CD4-positive, alpha-beta T cell treated with Interleukin-15 for 4 hours (primary cell): ENCODE measurements around the gene NDE1.
A peak's percentile ranks its signal among the peaks of the same experiment; 100 is the strongest.
"Not testable (repeated sequence)": the region's sequence is repeated elsewhere in the genome, so short reads cannot be mapped to it uniquely, and the experiment has no call there.

ENCODE experiments used
- DNase-seq: peaks from one replicate; pipeline ENCODE4 v3.0.0-alpha.2; 2020; ENCODE audit warnings: low spot score

The NDE1 gene, protein sequence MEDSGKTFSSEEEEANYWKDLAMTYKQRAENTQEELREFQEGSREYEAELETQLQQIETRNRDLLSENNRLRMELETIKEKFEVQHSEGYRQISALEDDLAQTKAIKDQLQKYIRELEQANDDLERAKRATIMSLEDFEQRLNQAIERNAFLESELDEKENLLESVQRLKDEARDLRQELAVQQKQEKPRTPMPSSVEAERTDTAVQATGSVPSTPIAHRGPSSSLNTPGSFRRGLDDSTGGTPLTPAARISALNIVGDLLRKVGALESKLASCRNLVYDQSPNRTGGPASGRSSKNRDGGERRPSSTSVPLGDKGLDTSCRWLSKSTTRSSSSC

DNA sequence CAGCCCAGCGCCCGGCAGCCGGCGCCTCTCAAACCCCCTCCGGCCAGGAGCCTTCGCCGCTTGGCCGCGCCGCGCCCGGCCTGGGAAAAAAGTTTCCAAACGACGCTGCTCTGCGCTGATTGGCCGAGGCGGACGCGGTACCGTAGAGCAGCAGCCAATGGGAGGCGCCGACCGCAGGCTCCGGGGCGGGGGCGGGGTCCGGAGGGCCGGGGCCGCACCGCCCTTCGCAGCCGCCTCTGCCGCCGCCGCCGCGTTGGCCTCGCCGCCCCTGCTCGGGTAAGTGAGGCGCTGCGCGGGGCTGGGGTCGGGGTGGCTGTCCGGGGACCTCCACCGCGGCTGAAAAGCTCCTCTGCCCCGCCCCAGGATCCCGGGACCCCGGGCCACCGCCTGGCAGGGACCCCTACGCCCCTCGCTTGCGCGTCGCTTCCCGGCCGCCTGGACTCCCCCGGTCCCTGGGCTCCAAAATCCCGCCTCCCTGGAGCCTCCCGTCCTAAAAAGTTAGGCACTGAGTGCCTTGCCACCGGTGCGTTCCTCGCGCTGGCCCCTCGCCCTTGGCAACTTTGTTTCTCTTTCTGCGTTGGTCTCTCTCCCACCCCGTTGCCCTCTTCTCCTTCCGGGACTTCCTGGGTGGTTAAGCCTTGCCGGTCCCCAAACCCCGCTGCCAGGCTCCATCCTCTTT is at the start of gene NDE1:
NDE1 (plus strand) TSS at position 227 of the 679 bp plus-strand sequence. CDS start 14,534 bp downstream, outside the sequence.
- peak; percentile 81 for DNase-seq

GRCh38 chr16:15601212-15601879 is 48.7 kb upstream of the NDE1 start:
- DNase-seq, result no peak

- no peak for DNase-seq
These were observed 47.6 kb upstream of the NDE1 start for GRCh38 chr16:15602285-15603044.

DNA sequence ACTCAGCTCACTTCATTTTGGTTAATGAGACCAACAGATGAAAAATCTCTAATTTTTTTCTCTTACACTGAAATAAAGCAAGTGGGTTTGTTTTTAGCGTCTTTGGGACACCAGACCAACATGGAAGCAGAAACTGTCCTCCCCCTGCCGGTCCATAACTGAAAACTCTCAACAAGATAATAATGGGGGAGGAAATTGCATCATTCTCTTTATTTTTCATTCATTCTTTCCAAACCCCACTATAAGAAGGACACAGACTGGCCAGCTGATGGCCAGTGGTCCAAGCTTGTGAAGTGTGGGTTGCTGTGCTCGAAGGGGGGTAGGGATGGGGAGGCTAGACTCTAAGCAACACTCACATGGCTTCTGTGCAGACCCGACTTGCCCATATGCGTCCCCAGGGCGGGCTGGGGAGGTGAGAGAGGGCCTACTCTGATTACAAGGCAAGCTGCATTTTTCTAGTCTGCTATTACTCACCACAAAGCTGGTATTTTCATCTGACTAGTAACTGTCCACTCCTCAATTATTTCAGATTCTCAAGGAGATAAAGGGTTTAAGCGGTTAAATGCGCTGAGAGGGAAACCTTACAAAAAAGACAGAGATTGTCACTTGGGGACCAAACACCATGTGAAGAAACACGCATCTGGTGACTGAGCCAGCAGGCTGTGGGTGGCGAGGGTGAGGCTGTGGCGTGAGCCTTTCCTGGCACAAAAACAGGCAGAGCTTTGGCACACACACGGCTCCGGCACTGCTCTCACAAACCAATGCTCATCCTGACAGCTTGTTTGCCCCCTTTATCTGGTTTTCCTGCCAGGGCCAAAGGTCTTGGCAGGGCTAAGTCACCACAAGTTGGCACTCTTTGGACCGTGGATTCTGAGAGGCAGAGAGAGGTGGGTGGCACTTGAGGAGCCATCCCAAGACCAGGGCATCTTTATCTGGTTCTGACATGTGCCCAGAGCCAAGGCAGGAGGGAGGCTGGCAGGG is 45.3 kb upstream of the NDE1 start:
- DNase-seq, result no peak

- no peak for DNase-seq
These were observed 44.1 kb upstream of the NDE1 start for GRCh38 chr16:15605839-15606517.

- no peak for DNase-seq
These were observed 43.4 kb upstream of the NDE1 start for GRCh38 chr16:15606518-15607220.

DNA sequence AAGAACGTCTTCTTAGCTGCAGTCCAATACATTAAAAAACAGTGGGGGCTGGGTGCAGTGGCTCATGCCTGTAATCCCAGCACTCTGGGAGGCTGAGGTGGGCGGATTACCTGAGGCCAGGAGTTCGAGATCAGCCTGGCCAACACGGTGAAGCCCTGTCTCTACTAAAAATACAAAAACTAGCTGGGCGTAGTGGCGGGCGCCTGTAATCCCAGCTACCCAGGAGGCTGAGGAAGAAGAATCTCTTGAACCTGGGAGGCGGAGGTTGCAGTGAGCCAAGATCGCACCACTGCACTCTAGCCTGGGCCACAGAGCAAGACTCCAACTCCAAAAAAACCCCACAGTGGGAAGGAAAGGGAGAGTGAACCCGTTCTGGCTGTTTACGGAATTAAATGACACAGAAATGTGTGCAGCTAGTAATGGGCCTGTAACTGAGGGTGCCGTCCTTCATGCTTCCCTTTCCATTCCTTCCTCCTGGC is 42.8 kb upstream of the NDE1 start:
- DNase-seq, result not testable (repeated sequence)

DNA sequence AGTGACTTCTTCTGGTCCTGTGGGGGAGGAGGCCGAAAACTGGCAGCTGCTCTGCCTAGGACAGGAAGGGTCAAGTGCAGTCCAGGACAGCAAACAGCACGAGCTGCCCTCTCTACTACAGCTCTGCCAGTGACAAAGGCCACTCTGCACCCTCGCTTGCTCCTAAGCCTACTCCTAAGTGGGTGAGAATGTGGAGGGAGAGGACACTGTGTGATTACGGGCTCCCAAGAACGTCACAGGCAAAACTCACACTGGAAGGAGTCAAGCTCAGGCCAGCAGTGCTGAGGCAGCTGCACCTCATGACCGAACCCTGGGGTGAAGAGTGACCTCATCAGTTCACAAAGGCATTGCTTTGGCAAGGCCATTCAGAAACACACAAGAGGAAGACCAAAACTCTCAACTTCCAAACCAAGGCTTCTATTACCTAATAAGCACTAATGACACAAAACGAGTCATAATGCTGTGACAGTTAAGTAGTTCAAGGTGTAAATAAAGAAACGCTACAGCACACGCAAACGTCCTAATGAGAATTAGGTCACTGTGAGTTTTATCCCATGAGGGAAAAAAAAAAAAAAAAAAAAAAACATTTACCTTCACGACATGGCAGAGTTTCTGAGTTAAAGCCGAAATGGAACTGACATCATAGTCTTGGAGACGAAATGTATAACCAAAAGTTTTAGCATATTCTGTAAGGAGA is 42.2 kb upstream of the NDE1 start:
- DNase-seq, result no peak

- no peak for DNase-seq
These were observed 41.4 kb upstream of the NDE1 start for GRCh38 chr16:15608398-15609285.

GRCh38 chr16:15609286-15609649 is 40.8 kb upstream of the NDE1 start:
- DNase-seq, result no peak

DNA sequence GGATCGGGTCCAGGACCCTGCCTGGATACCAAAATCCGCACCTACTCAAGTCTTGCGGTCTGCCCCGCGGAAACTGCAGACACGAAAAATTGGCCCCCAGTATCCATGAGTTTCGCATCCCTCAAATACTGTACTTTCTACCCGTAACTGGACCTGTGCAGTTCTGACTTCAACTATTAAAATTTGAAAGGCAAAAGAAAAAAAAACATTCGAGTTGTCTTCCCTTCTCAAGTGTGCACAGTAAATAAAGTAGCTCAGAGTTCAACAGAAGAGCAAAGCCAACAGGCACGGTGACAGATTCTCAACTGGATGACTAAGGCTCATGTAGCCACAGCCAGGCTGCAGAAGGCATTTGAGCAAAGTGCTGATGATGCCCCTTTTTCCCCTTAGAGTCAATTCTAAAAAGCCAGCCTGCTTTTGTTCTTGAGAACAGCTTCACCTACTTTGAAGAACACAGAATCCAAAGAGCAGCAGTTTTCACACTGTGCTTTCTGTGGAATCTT is 39.6 kb upstream of the NDE1 start:
- DNase-seq, result no peak

- DNase-seq, result no peak
These were observed 38.4 kb upstream of the NDE1 start for GRCh38 chr16:15611610-15612009.

DNA sequence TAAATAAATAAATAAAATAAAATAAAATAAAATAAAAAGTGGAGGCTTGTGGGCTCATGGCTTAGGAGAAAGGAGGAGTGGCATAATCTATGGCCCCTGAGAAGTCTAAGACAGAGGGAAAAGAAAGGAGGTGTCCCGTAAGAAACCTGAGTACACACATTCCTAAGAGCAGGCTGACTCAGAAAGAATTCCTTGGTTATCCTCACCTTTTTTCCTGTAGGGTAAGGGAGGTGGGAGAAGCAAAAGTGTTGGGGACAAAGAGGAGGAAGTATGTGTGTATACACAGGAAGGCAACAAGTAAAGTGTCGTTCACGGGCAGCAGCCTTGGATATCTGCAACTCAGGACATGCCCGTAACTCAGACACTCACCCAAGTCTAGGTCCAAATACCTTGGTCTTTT is 36.4 kb upstream of the NDE1 start:
- no peak for DNase-seq

DNA sequence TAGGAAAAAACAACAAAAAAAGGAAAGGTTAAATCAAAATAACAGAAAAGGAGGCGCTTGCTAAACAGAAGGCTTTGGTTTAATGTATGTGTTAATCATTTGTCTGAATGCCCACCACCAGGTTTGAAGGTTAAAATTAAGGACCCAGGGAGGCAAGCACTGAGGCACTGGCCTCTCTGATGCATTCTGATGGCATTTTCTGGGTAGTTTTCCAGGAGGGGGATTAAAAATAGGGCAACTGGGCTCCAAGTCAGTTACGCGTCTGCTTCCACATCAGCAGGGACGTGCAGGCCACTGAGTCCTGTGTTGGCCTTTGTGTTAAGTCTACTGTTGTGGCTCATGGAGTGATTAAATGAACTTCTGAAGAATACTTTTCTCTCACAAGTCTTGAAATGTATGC is 34.0 kb upstream of the NDE1 start:
- no peak for DNase-seq

DNA sequence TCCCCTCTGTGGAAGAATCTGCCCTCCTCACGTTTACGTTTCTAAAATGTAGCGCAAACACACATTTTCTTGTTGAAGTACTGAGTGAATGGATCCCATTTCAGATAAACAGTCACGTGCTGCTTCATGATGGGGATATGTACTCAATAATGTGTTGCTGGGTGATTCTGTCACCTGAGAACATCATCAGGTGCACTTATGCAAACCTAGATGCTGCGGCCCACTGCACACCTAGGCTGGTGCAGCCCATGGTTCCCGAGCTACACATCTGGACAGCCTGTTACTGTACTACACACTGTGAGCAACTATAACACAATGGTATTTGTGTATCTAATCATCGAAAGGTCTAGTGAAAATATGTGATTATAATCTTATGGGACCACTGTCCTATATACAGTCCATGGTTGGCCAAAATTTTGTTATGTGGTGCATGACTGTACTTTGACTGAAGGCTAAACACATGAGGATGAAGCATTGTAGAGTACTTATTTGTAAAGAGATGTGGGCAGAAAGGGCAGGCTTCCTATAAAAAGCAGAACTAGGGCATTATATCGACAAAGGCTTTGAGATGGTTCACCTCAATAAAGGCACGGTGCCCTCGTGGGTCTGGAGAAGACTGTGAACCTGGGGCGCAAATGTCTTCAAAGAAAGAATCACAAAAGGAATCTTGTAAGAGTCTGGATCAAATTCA is 33.4 kb upstream of the NDE1 start:
- DNase-seq, result no peak

DNA sequence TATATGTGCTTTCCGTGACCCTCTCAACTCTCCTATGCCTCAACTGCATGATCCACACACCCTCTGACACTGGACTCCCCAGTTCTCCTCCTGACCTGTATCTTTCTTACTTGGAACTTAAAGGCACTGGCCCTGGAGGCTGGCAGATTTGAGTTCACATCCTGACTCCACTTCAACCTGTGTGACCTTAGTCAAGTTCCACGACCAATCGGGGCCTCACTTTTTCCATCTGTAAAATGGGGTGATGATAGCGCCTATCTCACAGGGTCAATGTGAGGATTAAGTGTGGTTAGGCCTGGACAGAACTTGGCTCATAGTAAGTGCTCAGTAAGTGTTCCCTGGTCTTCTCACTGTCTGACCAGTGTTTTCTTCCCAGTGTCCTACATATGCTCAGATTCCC is 32.1 kb upstream of the NDE1 start:
- DNase-seq, result no peak

GRCh38 chr16:15618392-15618791 is 31.7 kb upstream of the NDE1 start:
- no peak for DNase-seq
